GM23248 (cell line): Measurements from ENCODE around the gene GIMAP4. TPM values are rescaled to one million over a fixed set of nuclear protein-coding genes. Genes with fewer than 3 reads are reported as not detected.
"Not testable (repeated sequence)": the region's sequence is repeated elsewhere in the genome, so short reads cannot be mapped to it uniquely, and the experiment has no call there.

Source experiments
- DNase-seq: peaks from one replicate; pipeline ENCODE4 v3.0.0-alpha.2; 2015
- H2AFZ ChIP-seq: fragments of 200-600 bp; sonication (generic); 2 replicates; pipeline ENCODE4 v1.6.1; 2016; ENCODE audit warnings: antibody characterized with exemption
- H3F3A ChIP-seq: fragments of 200-600 bp; sonication (generic); 2 replicates; pipeline ENCODE4 v1.6.1; 2016; ENCODE audit warnings: mild to moderate bottlenecking, antibody characterized with exemption, mixed run types; ENCODE audit not compliant: insufficient read depth
- H3K27ac ChIP-seq: fragments of 200-600 bp; sonication (generic); 2 replicates; pipeline ENCODE4 v1.5.1; 2016; ENCODE audit warnings: mild to moderate bottlenecking
- H3K27me3 ChIP-seq: fragments of 200-600 bp; sonication (generic); replicated peaks from 2 replicates; pipeline ENCODE4 v1.6.1; 2016; ENCODE audit warnings: mild to moderate bottlenecking; ENCODE audit not compliant: insufficient read depth
- H3K36me3 ChIP-seq: fragments of 200-600 bp; sonication (generic); 2 replicates; pipeline ENCODE4 v1.6.1; 2016; ENCODE audit warnings: low read depth, mild to moderate bottlenecking
- H3K4me1 ChIP-seq: fragments of 200-600 bp; sonication (generic); 2 replicates; pipeline ENCODE4 v1.6.1; 2016; ENCODE audit warnings: mild to moderate bottlenecking; ENCODE audit not compliant: insufficient read depth
- H3K4me2 ChIP-seq: fragments of 200-600 bp; sonication (generic); one replicate; pipeline ENCODE4 v1.6.1; 2016; ENCODE audit warnings: mild to moderate bottlenecking; ENCODE audit not compliant: unreplicated experiment
- H3K4me3 ChIP-seq: fragments of 200-600 bp; sonication (generic); 2 replicates; pipeline ENCODE4 v1.5.1; 2016; ENCODE audit warnings: mild to moderate bottlenecking
- H3K79me2 ChIP-seq: fragments of 200-600 bp; sonication (generic); 2 replicates; pipeline ENCODE4 v1.6.1; 2016; ENCODE audit warnings: mild to moderate bottlenecking; ENCODE audit not compliant: insufficient read depth
- H3K9ac ChIP-seq: fragments of 200-600 bp; sonication (generic); 2 replicates; pipeline ENCODE4 v1.6.1; 2016; ENCODE audit warnings: mild to moderate bottlenecking
- H3K9me2 ChIP-seq: fragments of 200-600 bp; sonication (generic); 2 replicates; pipeline ENCODE4 v1.6.1; 2016; ENCODE audit warnings: mixed run types, mild to moderate bottlenecking, moderate library complexity; ENCODE audit not compliant: insufficient read depth
- H3K9me3 ChIP-seq: fragments of 200-600 bp; sonication (generic); one replicate; pipeline ENCODE4 v1.6.1; 2017; ENCODE audit warnings: low read depth
- H4K20me1 ChIP-seq: fragments of 200-600 bp; sonication (generic); 2 replicates; pipeline ENCODE4 v1.6.0; 2016; ENCODE audit not compliant: insufficient read depth
- EZH2 ChIP-seq: fragments of 200-600 bp; sonication (generic); IDR thresholded peaks from 2 replicates; pipeline ENCODE4 v1.6.1; 2018; ENCODE audit warnings: antibody characterized with exemption, mild to moderate bottlenecking; ENCODE audit not compliant: insufficient read depth, poor library complexity, severe bottlenecking
- EZH2phosphoT487 ChIP-seq: fragments of 200-600 bp; sonication (generic); IDR thresholded peaks from 2 replicates; pipeline ENCODE4 v1.6.1; 2018; ENCODE audit warnings: antibody characterized with exemption, moderate library complexity, mild to moderate bottlenecking, low read depth; ENCODE audit not compliant: insufficient read depth
- WGBS, 2 experiments: methylation state at CpG; one replicate each; pipeline ENCODE4 v1.1.6; 2015 to 2017; ENCODE audit warnings: low lambda C conversion rate in 2 of 2, low coverage in 1 of 2; ENCODE audit errors: missing lambda C conversion rate in 2 of 2; 5-methylcytosine and 5-hydroxymethylcytosine counted together
- in situ Hi-C: fragments of 300-500 bp; cut with MboI; formaldehyde crosslinking; loops from 2 replicates; pipeline ENCODE4 v1.15.0; 2020
- polyA plus RNA-seq: library from polyadenylated mRNA; unstranded; fragments of >200 nt; fragmentation: Nextera tagmentation; extraction: Ambion mirVana; gene quantifications from 2 replicates; pipeline ENCODE4 v1.2.1, GENCODE V29; 2016
- total RNA-seq: library from RNA; depleted of rRNA; stranded (reverse); fragments of >200 nt; shearing (Covaris generic); gene quantifications from 2 replicates; pipeline ENCODE4 v1.2.3, GENCODE V29; 2014; rRNA removed

The GIMAP4 gene
- total RNA-seq (not detected in 2 replicates), polyA plus RNA-seq (not detected in 2 replicates)

DNA sequence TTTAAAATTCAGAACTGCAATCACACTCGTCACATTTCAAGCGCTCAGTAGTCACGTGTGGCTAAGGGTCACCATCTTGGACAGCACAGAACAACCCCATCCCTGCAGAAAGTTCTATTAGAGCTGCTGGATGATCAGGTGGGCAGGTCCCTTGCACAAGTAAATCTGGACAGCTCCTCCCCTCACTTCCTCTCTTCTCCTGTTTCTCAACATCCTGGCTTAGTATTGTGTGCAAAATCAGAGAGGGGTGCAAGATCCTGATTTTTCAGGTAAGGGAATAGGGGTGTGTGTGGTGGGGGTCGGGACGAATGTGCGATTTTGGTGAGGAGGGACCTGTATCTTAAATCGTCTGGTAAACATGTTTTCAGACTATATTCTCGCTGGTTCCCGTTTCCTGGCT, at the start of gene GIMAP4:
Gene GIMAP4, plus strand, starts transcription at position 222 of the 400 bp plus-strand sequence. CDS start 2,512 bp downstream, outside the sequence.
- Histone ChIP-seq H3K79me2 (no peaks in the 10 kb centered on the region), H3K27ac (no peak within 1 kb of the TSS), H3K36me3 (no peaks in the 10 kb centered on the region), H2AFZ (no peak within 1 kb of the TSS), H3F3A (no peaks in the 10 kb centered on the region), H3K4me2 (no peak within 1 kb of the TSS), H4K20me1 (no peaks in the 10 kb centered on the region), H3K4me1 (no peaks in the 10 kb centered on the region), H3K9me2 (no peaks in the 10 kb centered on the region), H3K27me3 (no peaks in the 10 kb centered on the region), H3K4me3 (no peak within 1 kb of the TSS), H3K9me3 (no peaks in the 10 kb centered on the region), H3K9ac (no peak within 1 kb of the TSS)
- no peak for DNase-seq
- 19 to 27% methylated on average over 9 of the region's 9 CpGs for WGBS, 2 experiments
- TF ChIP-seq EZH2 (no peak), EZH2phosphoT487 (no peak)
- in situ Hi-C loops, result no loop called here

DNA sequence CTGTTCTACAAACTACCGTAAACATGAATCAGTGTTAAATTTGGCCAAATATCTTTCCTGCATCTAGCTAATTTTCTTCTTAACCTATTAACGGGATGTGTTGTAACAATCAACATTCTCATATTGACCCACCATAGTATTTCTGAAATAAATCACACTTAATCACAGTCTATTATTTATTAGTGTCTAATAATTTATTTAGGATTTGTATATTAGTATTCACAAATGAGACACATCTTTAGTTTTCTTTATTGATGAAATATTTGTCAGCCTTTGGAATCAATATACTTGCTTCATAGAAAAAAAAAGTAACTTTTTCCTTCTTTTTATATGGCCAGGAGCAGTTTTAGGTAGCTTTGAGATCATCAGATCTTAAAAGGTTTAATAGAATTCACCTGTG, 47.9 kb upstream of the GIMAP4 start:
- Histone ChIP-seq H3K36me3 (no peaks in the 10 kb centered on the region), H3K4me2 (no peak overlapping the region), H4K20me1 (no peaks in the 10 kb centered on the region), H3K27ac (no peak overlapping the region), H2AFZ (no peak overlapping the region), H3K4me3 (no peak overlapping the region), H3K9me3 (no peaks in the 10 kb centered on the region), H3K9me2 (no peaks in the 10 kb centered on the region; the same call in 1 of the 2 replicates), H3K9ac (no peak overlapping the region), H3K4me1 (no peaks in the 10 kb centered on the region), H3F3A (no peaks in the 10 kb centered on the region), H3K27me3 (no peaks in the 10 kb centered on the region), H3K79me2 (no peaks in the 10 kb centered on the region)
- TF ChIP-seq EZH2 (no peak), EZH2phosphoT487 (no peak)
- no peak for DNase-seq
- WGBS, 2 experiments, result 31 to 49% methylated on average over 2 of the region's 2 CpGs
- in situ Hi-C loops, result no loop called here

DNA sequence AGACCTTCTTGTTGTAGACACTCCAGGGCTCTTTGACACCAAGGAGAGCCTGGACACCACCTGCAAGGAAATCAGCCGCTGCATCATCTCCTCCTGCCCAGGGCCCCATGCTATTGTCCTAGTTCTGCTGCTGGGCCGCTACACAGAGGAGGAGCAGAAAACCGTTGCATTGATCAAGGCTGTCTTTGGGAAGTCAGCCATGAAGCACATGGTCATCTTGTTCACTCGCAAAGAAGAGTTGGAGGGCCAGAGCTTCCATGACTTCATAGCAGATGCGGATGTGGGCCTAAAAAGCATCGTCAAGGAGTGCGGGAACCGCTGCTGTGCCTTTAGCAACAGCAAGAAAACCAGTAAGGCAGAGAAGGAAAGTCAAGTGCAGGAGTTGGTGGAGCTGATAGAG, 47.0 kb upstream of the GIMAP4 start:
- H2AFZ ChIP-seq, result no peak overlapping the region
- H3K4me1 ChIP-seq, result no peaks in the 10 kb centered on the region
- H3K27me3 ChIP-seq, result no peaks in the 10 kb centered on the region
- no peak overlapping the region for H3K4me3 ChIP-seq
- H3K36me3 ChIP-seq, result no peaks in the 10 kb centered on the region
- no peak for DNase-seq
- TF ChIP-seq EZH2, result no peak
- no peak for TF ChIP-seq EZH2phosphoT487
- H4K20me1 ChIP-seq, result no peaks in the 10 kb centered on the region
- H3K9ac ChIP-seq, result no peak overlapping the region
- no peaks in the 10 kb centered on the region for H3K79me2 ChIP-seq
- in situ Hi-C loops, result no loop called here
- H3F3A ChIP-seq, result no peaks in the 10 kb centered on the region
- H3K27ac ChIP-seq, result no peak overlapping the region
- H3K4me2 ChIP-seq, result no peak overlapping the region
- no peaks in the 10 kb centered on the region for H3K9me3 ChIP-seq
- no peaks in the 10 kb centered on the region; the same call in 1 of the 2 replicates for H3K9me2 ChIP-seq
- 11 to 21% methylated on average over 8 of the region's 8 CpGs for WGBS, 2 experiments

DNA sequence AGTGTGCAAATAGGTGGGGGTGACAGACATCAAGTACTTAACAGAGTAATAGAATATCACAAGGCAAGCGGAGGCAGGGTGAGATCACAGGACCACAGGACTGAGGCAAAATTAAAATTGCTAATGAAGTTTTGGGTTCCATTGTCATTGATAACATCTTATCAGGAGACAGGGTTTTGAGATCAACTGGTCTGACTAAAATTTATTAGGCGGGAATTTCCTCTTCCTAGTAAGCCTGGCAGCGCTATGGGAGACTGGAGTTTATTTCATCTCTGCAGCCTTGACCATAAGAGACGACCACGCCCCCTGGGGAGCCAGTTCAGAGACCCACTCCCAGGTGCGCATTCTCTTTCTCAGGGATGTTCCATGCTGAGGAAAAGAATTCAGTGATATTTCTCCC, 44.3 kb upstream of the GIMAP4 start:
- H3K27me3 ChIP-seq, H4K20me1 ChIP-seq, H3K9me3 ChIP-seq, H2AFZ ChIP-seq, H3K79me2 ChIP-seq, H3K4me1 ChIP-seq, H3K9me2 ChIP-seq, H3K4me2 ChIP-seq, H3K4me3 ChIP-seq, H3K36me3 ChIP-seq, in situ Hi-C loops, H3K9ac ChIP-seq, H3K27ac ChIP-seq, H3F3A ChIP-seq, DNase-seq: not testable (repeated sequence)
- 16 to 20% methylated on average over 6 of the region's 6 CpGs for WGBS, 2 experiments

DNA sequence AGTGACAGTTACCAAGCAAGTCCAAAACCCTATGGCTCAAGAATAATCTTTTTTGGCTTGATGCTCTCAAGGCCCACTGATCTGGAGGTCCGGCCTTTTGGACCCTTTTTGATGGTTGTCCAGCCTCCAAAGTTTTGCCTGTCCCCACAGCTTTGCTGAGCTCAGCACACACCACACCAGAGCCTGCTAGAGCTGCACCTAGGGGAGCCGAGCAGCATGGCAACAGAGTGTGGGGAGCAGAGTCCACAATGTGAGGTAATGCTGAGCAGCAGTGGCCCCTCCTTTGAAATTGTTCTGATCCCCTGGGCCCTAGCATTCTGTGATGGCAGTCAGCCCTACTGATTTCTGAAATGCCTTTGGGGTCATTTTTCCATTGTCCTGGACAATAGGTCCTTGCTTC, 43.2 kb upstream of the GIMAP4 start:
- Histone ChIP-seq H3F3A (no peaks in the 10 kb centered on the region), H4K20me1 (no peaks in the 10 kb centered on the region), H3K9ac (no peak overlapping the region), H3K4me3 (no peak overlapping the region), H3K9me3 (no peaks in the 10 kb centered on the region), H3K36me3 (no peaks in the 10 kb centered on the region), H3K27ac (no peak overlapping the region), H3K9me2 (no peaks in the 10 kb centered on the region; the same call in 1 of the 2 replicates), H3K27me3 (no peaks in the 10 kb centered on the region), H3K79me2 (no peaks in the 10 kb centered on the region), H3K4me1 (no peaks in the 10 kb centered on the region), H3K4me2 (no peak overlapping the region), H2AFZ (no peak overlapping the region)
- WGBS, 2 experiments, result 3 to 12% methylated on average over 2 of the region's 2 CpGs
- DNase-seq, result no peak
- no peak for TF ChIP-seq EZH2phosphoT487
- TF ChIP-seq EZH2, result no peak
- in situ Hi-C loops, result no loop called here
